ENCODE data around the gene EP400. TPM values are rescaled to one million over a fixed set of nuclear protein-coding genes. Genes with fewer than 3 reads are reported as not detected.

EP400 gene
- total and polyA plus RNA-seq, 2 of the 8 experiments (the other 6 are each of a cell fraction or from before 2014, with no cell fraction given) = 13.1 to 69.7 TPM

DNA sequence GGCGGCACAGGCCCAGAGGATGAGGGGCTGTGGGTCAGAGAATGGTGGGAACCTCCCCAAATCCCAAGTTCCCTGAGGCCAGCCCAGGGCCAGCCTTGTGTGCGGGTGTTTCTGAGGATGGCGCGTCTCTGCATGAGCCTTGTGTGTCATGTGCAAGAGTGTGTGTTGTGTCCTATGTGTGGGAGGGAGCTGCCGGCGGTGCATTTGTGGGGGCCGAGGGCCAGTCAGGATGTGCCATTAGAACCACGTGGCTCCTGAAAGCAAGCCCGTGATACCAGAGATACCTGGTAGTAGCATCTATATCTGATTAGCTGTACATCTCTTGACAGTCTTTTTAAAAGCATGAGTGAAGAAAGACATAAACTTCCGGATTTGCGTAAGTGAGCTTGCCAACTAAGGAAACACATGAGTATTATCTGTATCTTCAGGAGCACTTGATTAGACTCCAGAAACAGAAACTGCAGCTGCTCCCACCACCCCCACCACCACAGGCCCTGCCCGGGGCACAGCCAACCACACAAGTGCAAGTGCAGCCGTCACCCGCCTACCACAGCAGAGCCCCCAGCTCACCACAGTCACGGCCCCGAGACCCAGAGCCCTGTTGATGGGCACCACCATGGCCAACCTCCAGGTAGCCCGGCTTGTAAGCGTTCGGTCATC lies 175.2 kb downstream of the EP400 start (continued):
- TF ChIP-seq CHD1 (IDR thresholded peaks at IDR 0.05; ENCODE audit: low read depth, low read length) (no peak), NANOG (IDR thresholded peaks at IDR 0.05; ENCODE audit: insufficient read depth, low read depth, low read length, poor library complexity, severe bottlenecking) (no peak), EZH2 (IDR thresholded peaks at IDR 0.05; ENCODE audit: low read depth, low read length, severe bottlenecking) (no peak), CBX8 (IDR thresholded peaks at IDR 0.05; ENCODE audit: borderline replicate concordance, low read depth, low read length) (no peak), YY1 (IDR thresholded peaks at IDR 0.05; ENCODE audit: low read depth, low read length) (no peak), RXRA (IDR thresholded peaks at IDR 0.05; ENCODE audit: insufficient read depth, low read depth, low read length) (no peak), NRF1 (IDR thresholded peaks at IDR 0.05; ENCODE audit: low read depth, low read length) (no peak), ASH2L (IDR thresholded peaks at IDR 0.05; ENCODE audit: low read length) (no peak)

All from H1 (cell line).